Kidney epithelial cell (primary cell): Measurements from ENCODE around the gene USP6NL. TPM values are rescaled to one million over a fixed set of nuclear protein-coding genes. Genes with fewer than 3 reads are reported as not detected.

Experiments
- DNase-seq: peaks from one replicate; pipeline ENCODE4 v3.0.0-alpha.2; 2010; ENCODE audit warnings: low read depth
- H3K27me3 ChIP-seq: 2 replicates; pipeline ENCODE4 v1.6.0; 2011; ENCODE audit warnings: low read length; ENCODE audit not compliant: control insufficient read depth, insufficient read depth
- H3K36me3 ChIP-seq: 2 replicates; pipeline ENCODE4 v1.5.1; 2011; ENCODE audit warnings: low read length; ENCODE audit not compliant: control insufficient read depth, insufficient read depth
- H3K4me3 ChIP-seq: 2 replicates; pipeline ENCODE4 v1.5.1; 2011; ENCODE audit warnings: low read depth, mild to moderate bottlenecking, control low read depth, low read length
- CTCF ChIP-seq: IDR thresholded peaks from 2 replicates; pipeline ENCODE4 v1.5.1; 2011; ENCODE audit warnings: mild to moderate bottlenecking, moderate library complexity, low read length, control low read depth, inconsistent platforms; ENCODE audit not compliant: insufficient read depth, poor library complexity, severe bottlenecking
- total RNA-seq: library from RNA; depleted of rRNA; stranded (reverse); fragments of >200 nt; gene quantifications from 2 replicates; pipeline ENCODE4 v1.2.3, GENCODE V29; 2015

Gene USP6NL
- total RNA-seq, 1 donor from 2014 or later: 21.2 TPM

DNA sequence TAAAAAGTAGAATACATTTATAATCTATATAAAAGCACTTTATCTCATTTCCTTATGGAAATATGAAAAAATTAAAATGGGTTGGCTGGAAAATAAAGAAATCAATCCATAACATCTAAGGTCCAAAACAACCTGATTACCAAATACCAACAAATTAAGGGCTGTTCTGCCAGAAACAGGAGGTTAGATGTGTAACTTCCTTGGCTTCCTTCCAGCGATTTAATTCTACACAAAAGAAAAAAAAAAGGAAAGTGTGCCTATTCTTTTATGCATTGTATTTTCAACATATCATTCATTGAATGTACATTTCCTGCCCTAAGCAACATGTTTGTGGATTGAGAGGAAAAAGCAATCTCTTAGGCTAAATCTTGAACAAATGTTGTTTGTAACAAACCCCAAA is 36.2 kb upstream of the USP6NL start:
- Histone ChIP-seq H3K27me3 (no peaks in the 10 kb centered on the region), H3K4me3 (no peak overlapping the region), H3K36me3 (no peaks in the 10 kb centered on the region)
- TF ChIP-seq CTCF: no peak
- DNase-seq: no peak

DNA sequence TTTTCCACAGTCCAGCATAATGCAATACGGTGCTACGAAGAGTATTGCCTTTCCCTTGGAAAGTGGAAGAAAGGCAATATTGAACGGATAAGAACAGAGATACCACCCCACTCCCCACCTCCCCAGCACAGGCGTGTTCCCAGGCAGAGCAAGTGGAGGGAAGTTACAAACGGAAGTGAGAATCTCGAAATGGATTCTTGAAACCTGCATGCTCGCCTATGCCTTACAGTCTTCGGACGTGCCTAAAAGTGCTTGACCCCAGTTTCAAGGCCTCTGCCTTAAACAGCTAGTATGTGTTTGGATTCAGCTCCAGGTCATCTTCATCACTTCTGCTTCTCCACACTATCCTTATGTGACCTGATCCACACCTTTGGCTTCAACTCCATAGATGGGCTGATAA is 35.0 kb upstream of the USP6NL start:
- no peak for TF ChIP-seq CTCF
- no peak for DNase-seq
- H3K27me3 ChIP-seq: no peaks in the 10 kb centered on the region
- no peak overlapping the region for H3K4me3 ChIP-seq
- H3K36me3 ChIP-seq: no peaks in the 10 kb centered on the region

DNA sequence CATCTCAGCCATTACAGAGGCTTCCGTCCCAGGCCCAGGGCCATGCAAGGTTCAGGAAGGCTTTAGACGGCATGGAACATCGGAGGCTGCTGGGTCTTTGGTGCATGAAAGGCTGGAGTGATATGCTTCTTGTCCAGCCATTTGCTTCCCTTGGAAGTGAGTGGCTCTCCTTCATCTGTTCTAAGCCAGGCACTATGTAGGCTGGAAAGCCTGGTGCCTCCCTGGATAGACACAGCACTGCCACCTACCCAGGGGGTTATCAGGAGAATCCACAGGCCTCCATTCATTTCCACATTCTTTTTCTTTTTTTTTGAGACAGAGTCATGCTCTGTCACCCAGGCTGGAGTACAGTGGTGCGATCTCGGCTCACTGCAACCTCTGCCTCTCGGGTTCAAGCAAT is 31.6 kb upstream of the USP6NL start:
- DNase-seq: no peak
- Histone ChIP-seq H3K27me3 (no peaks in the 10 kb centered on the region), H3K4me3 (no peak overlapping the region), H3K36me3 (no peaks in the 10 kb centered on the region)
- no peak for TF ChIP-seq CTCF

- no peaks in the 10 kb centered on the region for H3K27me3 ChIP-seq
- DNase-seq: no peak
- H3K36me3 ChIP-seq: no peaks in the 10 kb centered on the region
- H3K4me3 ChIP-seq: no peak overlapping the region
- no peak for TF ChIP-seq CTCF
Observed at GRCh38 chr10:11642566-11642965, 31.1 kb upstream of the USP6NL start.

- no peaks in the 10 kb centered on the region for H3K27me3 ChIP-seq
- TF ChIP-seq CTCF: no peak
- DNase-seq: no peak
- no peaks in the 10 kb centered on the region for H3K36me3 ChIP-seq
- no peak overlapping the region for H3K4me3 ChIP-seq
Observed at GRCh38 chr10:11639849-11640764, 28.7 kb upstream of the USP6NL start.

DNA sequence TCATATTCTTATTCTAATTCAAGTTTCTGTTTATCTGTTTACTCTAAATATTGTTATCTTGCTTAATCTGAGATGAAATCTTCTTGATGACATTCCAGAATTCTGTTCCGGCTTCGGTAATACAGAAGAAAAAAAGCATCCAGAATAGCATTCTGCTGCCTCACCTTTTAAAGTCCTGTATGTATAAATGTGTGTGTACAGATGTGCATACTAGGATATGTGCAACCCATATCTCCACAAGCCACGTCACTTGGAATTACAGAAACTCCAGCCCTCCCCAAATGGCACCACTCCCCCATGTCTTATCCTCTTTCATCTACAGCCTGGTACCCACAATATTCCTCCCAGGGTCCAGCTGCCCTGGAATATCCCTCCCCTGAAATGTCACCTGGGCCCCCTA is 27.9 kb upstream of the USP6NL start:
- Histone ChIP-seq H3K4me3 (no peak overlapping the region), H3K27me3 (no peaks in the 10 kb centered on the region), H3K36me3 (no peaks in the 10 kb centered on the region)
- no peak for DNase-seq
- no peak for TF ChIP-seq CTCF
